Endodermal cell (in vitro differentiated cells): Measurements from ENCODE around the gene PCDHA5. TPM values are rescaled to one million over a fixed set of nuclear protein-coding genes. Genes with fewer than 3 reads are reported as not detected.
"Not testable (repeated sequence)": the region's sequence is repeated elsewhere in the genome, so short reads cannot be mapped to it uniquely, and the experiment has no call there.

ENCODE experiments used
- DNase-seq: peaks from one replicate; pipeline ENCODE4 v3.0.0-alpha.2; 2017
- H3K27ac ChIP-seq: 2 replicates; pipeline ENCODE4 v1.5.1; 2013; ENCODE audit warnings: mild to moderate bottlenecking, low read depth, low read length, moderate library complexity
- H3K27me3 ChIP-seq: 2 replicates; pipeline ENCODE4 v1.6.1; 2013; ENCODE audit warnings: mild to moderate bottlenecking, low read length, moderate library complexity; ENCODE audit not compliant: insufficient read depth, control insufficient read depth, poor library complexity, severe bottlenecking
- H3K36me3 ChIP-seq: 2 replicates; pipeline ENCODE4 v1.7.0; 2013; ENCODE audit warnings: mild to moderate bottlenecking, low read length, moderate library complexity; ENCODE audit not compliant: control insufficient read depth, insufficient read depth
- H3K4me1 ChIP-seq: one replicate; pipeline ENCODE4 v1.7.0; 2013; ENCODE audit warnings: low read length; ENCODE audit not compliant: control insufficient read depth, insufficient read depth
- H3K4me3 ChIP-seq: 2 replicates; pipeline ENCODE4 v1.5.1; 2013; ENCODE audit warnings: mild to moderate bottlenecking, low read length, moderate library complexity
- H3K9ac ChIP-seq: 2 replicates; pipeline ENCODE4 v1.6.1; 2013; ENCODE audit warnings: mild to moderate bottlenecking, low read length, moderate library complexity; ENCODE audit not compliant: poor library complexity, severe bottlenecking; ENCODE audit errors: extremely low read depth
- H3K9me3 ChIP-seq: 2 replicates; pipeline ENCODE4 v1.6.1; 2013; ENCODE audit warnings: mild to moderate bottlenecking, low read length, moderate library complexity; ENCODE audit not compliant: control insufficient read depth
- H3K27ac Mint-ChIP-seq: 2 replicates; pipeline ENCODE4 v1.8.0; 2020; ENCODE audit warnings: mixed read lengths
- H3K27me3 Mint-ChIP-seq: 2 replicates; pipeline ENCODE4 v1.8.0; 2021; ENCODE audit warnings: mild to moderate bottlenecking, mixed read lengths; ENCODE audit not compliant: insufficient read depth
- H3K36me3 Mint-ChIP-seq: 2 replicates; pipeline ENCODE4 v1.8.0; 2020; ENCODE audit warnings: low read depth, mixed read lengths
- H3K4me1 Mint-ChIP-seq: 2 replicates; pipeline ENCODE4 v1.8.0; 2020; ENCODE audit warnings: mixed read lengths
- H3K4me3 Mint-ChIP-seq: 2 replicates; pipeline ENCODE4 v1.8.0; 2020; ENCODE audit warnings: mild to moderate bottlenecking, moderate library complexity, mixed read lengths
- H3K9me3 Mint-ChIP-seq: 2 replicates; pipeline ENCODE4 v1.8.0; 2020; ENCODE audit warnings: mild to moderate bottlenecking, mixed read lengths
- WGBS, 2 experiments: methylation state at CpG; one replicate each; pipeline versions ENCODE4 v1.1.5 to v1.1.7; 2013; ENCODE audit warnings: missing lambda C conversion rate in 2 of 2, mixed read lengths in 1 of 2; ENCODE audit not compliant: insufficient coverage in 1 of 2, insufficient read length in 1 of 2; 5-methylcytosine and 5-hydroxymethylcytosine counted together
- total RNA-seq, 2 donors: library from RNA; stranded (reverse); fragmentation: NEBNext Ultra II Directional in 1 of 2; extraction: Animal tissue kit (Norgen Biotek cat#: 25700) in 1 of 2; gene quantifications; 2 replicates in 1 of 2; 3 replicates in 1 of 2; pipeline ENCODE4 v1.2.1, GENCODE V29; 2021
- TF ChIP-seq, protein P1 (sequence below): fragments of 200-600 bp; sonication (generic); conservative IDR thresholded peaks from 2 replicates; pipeline ENCODE4 v1.5.0; 2021; ENCODE audit warnings: antibody characterized with exemption, mild to moderate bottlenecking

Gene PCDHA5
- total RNA-seq, 2 donors from 2014 or later: 1.8 to 1.9 TPM

DNA sequence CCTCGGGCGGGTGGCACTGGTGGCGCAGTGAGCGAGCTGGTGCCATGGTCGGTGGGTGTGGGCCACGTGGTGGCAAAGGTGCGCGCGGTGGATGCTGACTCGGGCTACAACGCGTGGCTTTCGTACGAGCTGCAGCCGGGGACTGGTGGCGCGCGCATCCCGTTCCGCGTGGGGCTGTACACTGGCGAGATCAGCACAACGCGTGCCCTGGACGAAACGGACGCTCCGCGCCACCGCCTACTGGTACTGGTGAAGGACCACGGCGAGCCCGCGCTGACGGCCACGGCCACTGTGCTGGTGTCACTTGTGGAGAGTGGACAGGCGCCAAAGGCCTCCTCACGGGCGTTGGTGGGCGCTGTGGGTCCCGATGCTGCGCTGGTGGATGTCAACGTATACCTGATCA, 12.5 kb upstream of the PCDHA5 start:
- Histone ChIP-seq H3K9me3 (no peaks in the 10 kb centered on the region), H3K4me3 (no peak overlapping the region), H3K36me3 (no peaks in the 10 kb centered on the region), H3K4me1 (no peaks in the 10 kb centered on the region), H3K9ac (no peak overlapping the region), H3K27me3 (no peaks in the 10 kb centered on the region), H3K27ac (no peak overlapping the region)
- 95 to 98% methylated on average over 36 to 43 of the region's 43 CpGs for WGBS, 2 experiments
- no peaks in the 10 kb centered on the region for H3K9me3 Mint-ChIP-seq
- peak; percentile 30 for DNase-seq
- H3K27me3 Mint-ChIP-seq: no peaks in the 10 kb centered on the region
- H3K4me1 Mint-ChIP-seq: no peaks in the 10 kb centered on the region
- peaks cover 7% of the 10 kb centered on the region for H3K36me3 Mint-ChIP-seq
- TF ChIP-seq, protein P1, sequence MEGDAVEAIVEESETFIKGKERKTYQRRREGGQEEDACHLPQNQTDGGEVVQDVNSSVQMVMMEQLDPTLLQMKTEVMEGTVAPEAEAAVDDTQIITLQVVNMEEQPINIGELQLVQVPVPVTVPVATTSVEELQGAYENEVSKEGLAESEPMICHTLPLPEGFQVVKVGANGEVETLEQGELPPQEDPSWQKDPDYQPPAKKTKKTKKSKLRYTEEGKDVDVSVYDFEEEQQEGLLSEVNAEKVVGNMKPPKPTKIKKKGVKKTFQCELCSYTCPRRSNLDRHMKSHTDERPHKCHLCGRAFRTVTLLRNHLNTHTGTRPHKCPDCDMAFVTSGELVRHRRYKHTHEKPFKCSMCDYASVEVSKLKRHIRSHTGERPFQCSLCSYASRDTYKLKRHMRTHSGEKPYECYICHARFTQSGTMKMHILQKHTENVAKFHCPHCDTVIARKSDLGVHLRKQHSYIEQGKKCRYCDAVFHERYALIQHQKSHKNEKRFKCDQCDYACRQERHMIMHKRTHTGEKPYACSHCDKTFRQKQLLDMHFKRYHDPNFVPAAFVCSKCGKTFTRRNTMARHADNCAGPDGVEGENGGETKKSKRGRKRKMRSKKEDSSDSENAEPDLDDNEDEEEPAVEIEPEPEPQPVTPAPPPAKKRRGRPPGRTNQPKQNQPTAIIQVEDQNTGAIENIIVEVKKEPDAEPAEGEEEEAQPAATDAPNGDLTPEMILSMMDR: no peak
- H3K4me3 Mint-ChIP-seq: no peak overlapping the region
- no peak overlapping the region for H3K27ac Mint-ChIP-seq

DNA sequence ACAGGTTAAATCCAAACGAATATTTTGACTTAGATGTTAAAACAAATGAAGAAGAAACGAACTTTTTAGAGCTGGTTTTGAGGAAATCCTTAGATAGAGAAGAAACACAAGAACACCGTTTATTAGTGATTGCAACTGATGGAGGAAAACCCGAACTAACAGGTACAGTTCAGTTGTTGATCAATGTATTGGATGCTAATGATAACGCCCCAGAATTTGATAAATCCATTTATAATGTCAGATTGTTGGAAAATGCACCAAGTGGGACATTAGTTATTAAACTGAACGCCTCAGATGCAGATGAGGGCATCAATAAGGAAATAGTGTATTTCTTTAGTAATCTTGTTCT, 842 bp downstream of the PCDHA5 start:
- Histone ChIP-seq H3K9me3 (no peaks in the 10 kb centered on the region), H3K27me3 (no peaks in the 10 kb centered on the region), H3K27ac (no peak overlapping the region), H3K4me3 (no peak overlapping the region), H3K4me1 (no peaks in the 10 kb centered on the region), H3K36me3 (no peaks in the 10 kb centered on the region), H3K9ac (no peak overlapping the region)
- Mint-ChIP-seq H3K27me3 (no peaks in the 10 kb centered on the region), H3K4me1 (peaks cover 8% of the 10 kb centered on the region), H3K9me3 (peaks cover 2% of the 10 kb centered on the region), H3K4me3 (peak overlapping the region; percentile 45), H3K27ac (no peak overlapping the region), H3K36me3 (peaks cover 21% of the 10 kb centered on the region)
- DNase-seq: no peak
- TF ChIP-seq, protein P1: no peak
- 87 to 90% methylated on average over 6 of the region's 6 CpGs for WGBS, 2 experiments

DNA sequence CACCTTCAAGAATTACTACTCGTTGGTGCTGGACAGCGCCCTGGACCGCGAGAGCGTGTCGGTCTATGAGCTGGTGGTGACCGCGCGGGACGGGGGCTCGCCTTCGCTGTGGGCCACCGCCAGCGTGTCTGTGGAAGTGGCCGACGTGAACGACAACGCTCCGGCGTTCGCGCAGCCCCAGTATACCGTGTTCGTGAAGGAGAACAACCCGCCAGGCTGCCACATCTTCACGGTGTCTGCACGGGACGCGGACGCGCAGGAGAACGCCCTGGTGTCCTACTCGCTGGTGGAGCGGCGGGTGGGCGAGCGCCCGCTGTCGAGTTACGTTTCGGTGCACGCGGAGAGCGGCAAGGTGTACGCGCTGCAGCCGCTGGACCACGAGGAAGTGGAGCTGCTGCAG, 1.6 kb downstream of the PCDHA5 start:
- not testable (repeated sequence) for H3K27me3 ChIP-seq, H3K4me1 Mint-ChIP-seq, H3K27ac Mint-ChIP-seq, H3K9me3 ChIP-seq, H3K27me3 Mint-ChIP-seq, DNase-seq, H3K27ac ChIP-seq, H3K9me3 Mint-ChIP-seq, H3K36me3 ChIP-seq, H3K4me3 Mint-ChIP-seq, H3K4me3 ChIP-seq, H3K4me1 ChIP-seq, H3K9ac ChIP-seq
- 95 to 97% methylated on average over 25 to 48 of the region's 48 CpGs for WGBS, 2 experiments
- peaks cover 21% of the 10 kb centered on the region for H3K36me3 Mint-ChIP-seq

DNA sequence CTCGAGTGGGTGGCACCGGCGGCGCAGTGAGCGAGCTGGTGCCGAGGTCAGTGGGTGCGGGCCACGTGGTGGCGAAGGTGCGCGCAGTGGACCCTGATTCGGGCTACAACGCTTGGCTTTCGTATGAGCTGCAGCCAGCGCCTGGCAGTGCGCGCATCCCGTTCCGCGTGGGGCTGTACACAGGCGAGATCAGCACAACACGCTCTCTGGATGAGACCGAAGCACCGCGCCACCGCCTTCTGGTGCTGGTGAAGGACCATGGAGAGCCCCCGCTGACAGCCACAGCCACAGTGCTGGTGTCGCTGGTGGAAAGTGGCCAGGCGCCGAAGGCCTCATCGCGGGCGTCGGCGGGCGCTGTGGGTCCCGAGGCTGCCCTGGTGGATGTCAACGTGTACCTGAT, 2.1 kb downstream of the PCDHA5 start:
- H3K27me3 ChIP-seq: no peaks in the 10 kb centered on the region
- H3K27ac ChIP-seq: no peak overlapping the region
- H3K36me3 Mint-ChIP-seq: peaks cover 22% of the 10 kb centered on the region
- no peaks in the 10 kb centered on the region for H3K27me3 Mint-ChIP-seq
- peaks cover 3% of the 10 kb centered on the region for H3K4me1 Mint-ChIP-seq
- peaks cover 4% of the 10 kb centered on the region for H3K9me3 Mint-ChIP-seq
- H3K4me3 ChIP-seq: no peak overlapping the region
- 95 to 98% methylated on average over 33 to 38 of the region's 38 CpGs for WGBS, 2 experiments
- no peaks in the 10 kb centered on the region for H3K4me1 ChIP-seq
- no peak overlapping the region for H3K9ac ChIP-seq
- no peak overlapping the region for H3K4me3 Mint-ChIP-seq
- no peaks in the 10 kb centered on the region for H3K36me3 ChIP-seq
- no peaks in the 10 kb centered on the region for H3K9me3 ChIP-seq
- TF ChIP-seq, protein P1: no peak
- DNase-seq: no peak
- no peak overlapping the region for H3K27ac Mint-ChIP-seq
